Measurements from ENCODE around the gene TSSK3.

Gene TSSK3

DNA sequence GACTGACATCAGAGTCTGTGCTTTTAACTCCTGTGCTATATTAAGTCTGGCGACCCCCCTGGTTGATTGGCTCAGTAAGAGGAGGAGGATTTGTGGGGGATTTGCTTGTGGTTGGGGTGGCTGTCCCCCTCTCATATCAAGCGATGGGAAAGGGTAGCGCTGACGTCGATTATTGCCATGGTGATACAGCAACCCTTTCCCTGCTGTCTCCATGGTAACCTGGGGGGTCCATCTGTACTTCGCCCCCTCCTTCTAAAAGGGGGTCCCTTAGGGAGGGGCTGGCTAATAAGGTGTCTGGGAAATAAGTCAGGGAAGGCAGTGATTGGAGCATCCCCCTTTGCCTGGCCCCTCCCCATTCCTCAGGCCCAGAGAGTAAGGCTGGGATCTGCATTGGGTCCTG lies 4.7 kb upstream of the TSSK3 start:
- no peak for DNase-seq
- in situ Hi-C loops (cut with MboI; ENCODE audit: low pct_unique_long_range_greater_than_20kb, low sequenced_read_pairs) = no loop called here

- DNase-seq = no peak
- in situ Hi-C loops (cut with MboI; ENCODE audit: low pct_unique_long_range_greater_than_20kb, low sequenced_read_pairs) = no loop called here
Observed at GRCh38 chr1:32358435-32358834, 3.9 kb upstream of the TSSK3 start.

GRCh38 chr1:32361308-32361673 lies 1.0 kb upstream of the TSSK3 start:
- in situ Hi-C loops (cut with MboI; ENCODE audit: low pct_unique_long_range_greater_than_20kb, low sequenced_read_pairs) = no loop called here
- no peak for DNase-seq

DNA sequence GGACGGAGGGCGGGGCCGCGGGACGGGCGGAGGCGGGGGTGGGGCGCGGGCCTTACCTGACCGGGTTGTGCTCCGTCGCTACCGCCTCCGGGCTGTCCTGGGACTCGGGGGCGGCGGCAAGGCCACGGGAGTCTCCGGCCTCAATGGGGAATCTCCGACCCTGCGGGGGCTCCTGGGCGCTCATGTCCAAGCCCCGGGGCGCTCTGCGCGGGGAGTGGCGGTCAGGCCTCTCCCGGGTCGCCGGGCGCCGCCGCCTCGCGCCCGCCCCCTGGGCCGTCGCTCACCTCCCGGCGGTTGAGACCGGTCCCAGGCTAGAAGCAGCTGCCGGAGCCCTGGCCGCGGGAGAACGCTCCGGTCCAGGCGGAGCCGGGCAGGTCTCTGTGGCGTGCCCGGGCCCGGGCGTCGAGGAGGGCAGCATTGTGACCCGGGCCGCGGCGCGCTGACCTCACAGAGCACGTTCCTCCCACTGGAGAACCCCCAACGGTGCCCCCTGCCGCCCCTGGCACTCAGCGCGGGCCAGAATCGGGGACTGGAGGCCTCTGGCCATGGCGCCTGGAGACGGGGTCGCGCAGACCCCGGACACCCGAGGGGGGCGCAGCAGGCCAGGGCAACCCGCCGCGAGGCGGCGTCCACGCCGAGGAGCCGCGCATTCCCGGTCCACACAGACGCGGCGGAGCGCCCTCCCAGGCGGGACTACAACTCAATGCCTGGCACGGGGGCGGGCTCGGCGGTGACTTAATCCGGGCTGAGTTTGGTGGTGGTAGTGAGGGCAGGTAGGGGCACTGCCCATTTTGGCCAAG lies 465 bp upstream of the TSSK3 start:
- in situ Hi-C loops (cut with MboI; ENCODE audit: low pct_unique_long_range_greater_than_20kb, low sequenced_read_pairs) = no loop called here
- DNase-seq = no peak

DNA sequence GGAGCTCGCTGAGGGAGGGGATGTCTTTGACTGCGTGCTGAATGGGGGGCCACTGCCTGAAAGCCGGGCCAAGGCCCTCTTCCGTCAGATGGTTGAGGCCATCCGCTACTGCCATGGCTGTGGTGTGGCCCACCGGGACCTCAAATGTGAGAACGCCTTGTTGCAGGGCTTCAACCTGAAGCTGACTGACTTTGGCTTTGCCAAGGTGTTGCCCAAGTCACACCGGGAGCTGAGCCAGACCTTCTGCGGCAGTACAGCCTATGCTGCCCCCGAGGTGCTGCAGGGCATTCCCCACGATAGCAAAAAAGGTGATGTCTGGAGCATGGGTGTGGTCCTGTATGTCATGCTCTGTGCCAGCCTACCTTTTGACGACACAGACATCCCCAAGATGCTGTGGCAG lies 1.4 kb downstream of the TSSK3 start:
- no peak for DNase-seq
- in situ Hi-C loops (cut with MboI; ENCODE audit: low pct_unique_long_range_greater_than_20kb, low sequenced_read_pairs) = no loop called here

- no peak for DNase-seq
- in situ Hi-C loops (cut with MboI; ENCODE audit: low pct_unique_long_range_greater_than_20kb, low sequenced_read_pairs) = no loop called here
Observed at GRCh38 chr1:32364836-32365235, 2.5 kb downstream of the TSSK3 start.

- no peak for DNase-seq
- in situ Hi-C loops (cut with MboI; ENCODE audit: low pct_unique_long_range_greater_than_20kb, low sequenced_read_pairs) = no loop called here
Observed at GRCh38 chr1:32365445-32365844, 3.1 kb downstream of the TSSK3 start.

DNA sequence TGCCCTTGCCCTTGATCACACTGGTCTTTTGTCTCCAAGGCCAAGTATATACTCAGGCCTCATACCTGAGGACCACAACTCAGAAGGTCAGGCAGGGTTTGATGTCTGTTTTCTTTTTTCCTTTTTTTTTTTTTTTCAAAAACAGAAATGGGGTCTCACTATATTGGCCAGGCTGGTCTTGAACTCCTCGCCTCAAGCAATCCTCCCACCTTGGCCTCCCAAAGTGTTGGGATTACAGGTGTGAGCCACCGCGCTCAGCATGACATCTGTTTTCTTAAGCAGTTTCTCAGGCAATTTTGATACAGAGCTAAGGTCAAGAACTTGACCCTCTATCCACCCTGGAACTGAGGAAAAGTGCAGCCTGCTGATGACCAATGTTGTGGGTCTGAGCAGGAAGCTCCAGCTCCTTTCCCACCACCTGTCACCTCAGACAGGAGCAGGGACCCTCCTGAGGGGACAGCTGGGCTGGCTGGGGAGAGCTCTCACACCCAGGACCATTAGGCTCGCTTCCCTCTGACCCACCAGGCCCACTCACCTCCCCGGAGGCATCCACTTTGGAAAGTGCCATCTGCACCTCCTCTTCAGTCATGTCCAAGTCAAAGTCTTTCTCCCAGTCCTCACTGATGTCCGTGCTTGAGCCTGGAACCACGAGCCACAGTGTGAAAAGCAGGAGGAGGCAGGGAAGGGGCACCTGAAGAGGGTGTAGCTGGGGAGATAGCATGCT lies 5.7 kb downstream of the TSSK3 start:
- in situ Hi-C loops (cut with MboI; ENCODE audit: low pct_unique_long_range_greater_than_20kb, low sequenced_read_pairs) = no loop called here
- no peak for DNase-seq

DNA sequence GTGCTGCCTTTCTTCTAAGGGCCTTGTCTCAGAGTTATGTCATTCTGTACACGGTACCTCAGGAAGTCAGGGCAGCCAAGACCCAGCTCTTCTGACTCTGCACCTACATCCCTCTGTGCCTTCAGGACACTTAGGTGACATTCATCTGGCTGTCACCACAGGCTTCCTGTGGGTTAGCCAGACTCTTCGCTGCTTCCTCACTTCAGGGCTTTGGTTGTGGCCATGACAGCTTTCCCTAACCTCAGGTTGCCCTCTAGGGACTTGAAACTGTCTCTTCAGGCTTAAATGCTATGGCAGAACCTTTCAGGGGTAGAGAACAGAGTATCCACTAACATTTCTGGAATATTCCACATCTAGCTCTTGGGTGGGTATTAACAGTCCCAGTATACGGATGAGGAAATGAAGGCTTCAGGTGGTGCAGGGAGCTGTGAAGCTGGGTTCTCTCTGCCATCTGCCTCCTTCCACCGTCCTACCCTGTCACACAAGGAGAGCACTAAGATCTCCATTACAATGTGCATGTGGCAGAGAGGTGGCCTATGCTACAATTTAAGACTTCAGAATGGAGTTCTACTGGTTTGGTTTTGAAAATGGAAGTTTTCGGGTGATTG lies 9.9 kb downstream of the TSSK3 start:
- peak; percentile 86 for DNase-seq
- in situ Hi-C loops (cut with MboI; ENCODE audit: low pct_unique_long_range_greater_than_20kb, low sequenced_read_pairs) = no loop called here

DNA sequence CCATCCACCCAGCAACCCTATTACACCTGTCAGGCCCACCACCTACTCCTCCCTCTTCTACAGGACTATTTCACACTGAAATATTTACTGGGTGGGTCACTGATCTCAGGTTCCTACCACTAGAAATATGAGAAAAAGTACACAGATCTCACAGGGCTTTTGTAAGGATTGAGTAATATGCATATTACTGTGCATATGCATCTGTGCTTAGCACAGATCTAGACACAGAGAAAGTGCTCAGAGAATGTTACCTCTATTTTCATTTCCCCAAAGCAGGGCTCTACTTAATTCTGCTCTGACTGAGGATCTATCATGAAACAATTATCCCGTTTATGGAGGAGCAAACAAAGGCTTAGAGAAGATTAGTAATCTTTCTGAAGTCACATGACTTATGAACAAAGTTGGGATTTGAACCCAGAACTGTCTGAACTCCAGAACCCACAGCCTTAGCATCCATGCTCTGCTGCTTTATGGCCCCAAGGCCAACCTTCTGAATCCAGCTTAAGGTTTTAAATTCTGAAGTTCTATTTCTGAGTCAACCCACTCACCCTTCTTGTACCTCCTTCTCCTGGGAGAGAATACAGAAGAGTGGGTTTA lies 11.8 kb downstream of the TSSK3 start:
- DNase-seq = no peak
- in situ Hi-C loops (cut with MboI; ENCODE audit: low pct_unique_long_range_greater_than_20kb, low sequenced_read_pairs) = no loop called here

DNA sequence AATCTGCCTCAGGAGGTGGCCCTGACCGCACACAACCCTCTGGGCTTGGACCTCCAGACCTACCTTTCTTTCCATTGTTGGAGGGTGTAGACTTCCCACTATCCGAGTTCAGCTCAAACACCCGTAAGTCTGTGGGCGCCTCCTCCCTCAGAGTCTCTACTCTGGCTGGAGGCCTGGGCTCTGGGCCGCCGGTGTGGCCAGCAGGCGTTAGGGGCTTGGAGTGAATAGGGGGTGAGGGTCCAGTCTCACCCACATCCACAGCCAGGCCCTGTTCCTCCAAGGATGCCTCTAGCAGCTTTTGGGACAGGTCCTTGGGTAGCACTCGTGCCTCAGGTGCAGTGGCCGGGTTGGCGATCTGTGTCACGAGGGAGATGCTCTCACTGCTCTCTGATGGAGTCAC lies 13.9 kb downstream of the TSSK3 start:
- DNase-seq = no peak
- in situ Hi-C loops (cut with MboI; ENCODE audit: low pct_unique_long_range_greater_than_20kb, low sequenced_read_pairs) = no loop called here

DNA sequence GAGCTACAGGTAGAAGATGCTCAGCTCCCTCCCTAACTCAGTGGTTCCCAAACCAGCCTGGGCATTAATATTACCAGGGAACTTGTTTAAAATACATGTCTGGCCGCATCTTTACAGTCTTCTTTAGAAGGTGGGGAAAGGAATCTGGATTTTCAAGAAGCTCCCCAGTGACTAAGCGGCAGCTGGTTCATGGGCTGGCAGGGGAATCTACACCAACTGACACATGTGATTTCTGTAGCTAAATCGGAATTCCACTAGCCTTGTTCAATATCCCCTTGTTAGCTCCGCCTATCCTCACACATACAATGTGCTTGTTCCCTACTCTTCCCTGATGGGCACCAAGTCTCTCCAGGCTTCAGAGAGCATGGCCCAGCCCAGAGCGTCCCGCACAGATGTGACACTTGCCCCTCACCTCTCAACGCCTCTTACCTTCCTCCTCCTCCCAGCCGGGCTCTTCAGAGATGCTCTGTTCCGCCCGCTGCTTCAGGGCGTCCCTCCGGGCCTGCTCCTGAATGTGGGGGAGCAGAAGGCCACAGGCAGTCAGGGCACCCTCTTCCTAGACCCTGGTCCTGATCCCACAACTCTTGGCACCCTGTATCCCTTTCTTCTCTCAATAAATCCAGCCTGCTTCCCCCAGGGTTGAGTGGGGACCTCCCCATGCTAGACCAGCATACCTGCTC lies 15.3 kb downstream of the TSSK3 start:
- no peak for DNase-seq
- in situ Hi-C loops (cut with MboI; ENCODE audit: low pct_unique_long_range_greater_than_20kb, low sequenced_read_pairs) = no loop called here

DNA sequence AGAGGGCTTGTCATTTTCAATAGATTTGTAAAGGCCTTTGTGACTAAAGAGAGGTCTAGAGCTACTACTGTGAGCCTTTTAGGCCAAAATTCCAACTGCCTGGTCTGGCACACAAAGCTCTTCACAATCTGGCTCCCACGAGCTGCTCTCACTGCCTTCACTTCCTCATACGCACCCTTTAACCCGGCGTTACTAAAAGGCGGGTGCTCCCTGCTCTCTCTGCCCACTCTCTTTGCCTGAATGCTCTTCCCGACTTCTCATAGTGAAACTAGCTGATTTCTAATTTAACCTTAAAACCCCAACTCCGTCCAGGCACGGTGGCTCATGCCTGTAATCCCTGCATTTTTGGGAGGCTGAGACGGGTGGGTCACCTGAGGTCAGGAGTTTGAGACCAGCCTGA lies 17.7 kb downstream of the TSSK3 start:
- DNase-seq = no peak
- in situ Hi-C loops (cut with MboI; ENCODE audit: low pct_unique_long_range_greater_than_20kb, low sequenced_read_pairs) = no loop called here

GRCh38 chr1:32386676-32387392 lies 24.5 kb downstream of the TSSK3 start:
- DNase-seq = no peak
- in situ Hi-C loops (cut with MboI; ENCODE audit: low pct_unique_long_range_greater_than_20kb, low sequenced_read_pairs) = no loop called here

DNA sequence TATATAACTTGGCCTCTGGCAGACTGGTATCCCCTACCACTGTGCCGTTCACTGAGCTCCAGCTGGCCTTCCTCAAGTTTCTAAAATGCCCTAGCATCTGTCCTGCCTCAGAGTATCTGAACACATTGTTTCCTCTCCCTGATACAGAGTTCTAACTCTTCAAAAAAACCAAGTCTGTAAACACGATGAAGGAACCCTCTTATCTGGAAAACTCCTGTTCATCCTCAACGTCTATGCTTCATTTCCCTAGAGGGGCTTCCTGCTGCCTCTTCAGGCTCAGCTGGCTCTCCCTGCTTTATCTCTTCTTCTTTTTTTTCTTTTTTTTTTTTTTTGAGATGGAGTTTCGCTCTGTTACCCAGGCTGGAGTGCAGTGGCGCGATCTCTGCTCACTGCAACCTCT lies 26.3 kb downstream of the TSSK3 start:
- no peak for DNase-seq
- in situ Hi-C loops (cut with MboI; ENCODE audit: low pct_unique_long_range_greater_than_20kb, low sequenced_read_pairs) = no loop called here

DNA sequence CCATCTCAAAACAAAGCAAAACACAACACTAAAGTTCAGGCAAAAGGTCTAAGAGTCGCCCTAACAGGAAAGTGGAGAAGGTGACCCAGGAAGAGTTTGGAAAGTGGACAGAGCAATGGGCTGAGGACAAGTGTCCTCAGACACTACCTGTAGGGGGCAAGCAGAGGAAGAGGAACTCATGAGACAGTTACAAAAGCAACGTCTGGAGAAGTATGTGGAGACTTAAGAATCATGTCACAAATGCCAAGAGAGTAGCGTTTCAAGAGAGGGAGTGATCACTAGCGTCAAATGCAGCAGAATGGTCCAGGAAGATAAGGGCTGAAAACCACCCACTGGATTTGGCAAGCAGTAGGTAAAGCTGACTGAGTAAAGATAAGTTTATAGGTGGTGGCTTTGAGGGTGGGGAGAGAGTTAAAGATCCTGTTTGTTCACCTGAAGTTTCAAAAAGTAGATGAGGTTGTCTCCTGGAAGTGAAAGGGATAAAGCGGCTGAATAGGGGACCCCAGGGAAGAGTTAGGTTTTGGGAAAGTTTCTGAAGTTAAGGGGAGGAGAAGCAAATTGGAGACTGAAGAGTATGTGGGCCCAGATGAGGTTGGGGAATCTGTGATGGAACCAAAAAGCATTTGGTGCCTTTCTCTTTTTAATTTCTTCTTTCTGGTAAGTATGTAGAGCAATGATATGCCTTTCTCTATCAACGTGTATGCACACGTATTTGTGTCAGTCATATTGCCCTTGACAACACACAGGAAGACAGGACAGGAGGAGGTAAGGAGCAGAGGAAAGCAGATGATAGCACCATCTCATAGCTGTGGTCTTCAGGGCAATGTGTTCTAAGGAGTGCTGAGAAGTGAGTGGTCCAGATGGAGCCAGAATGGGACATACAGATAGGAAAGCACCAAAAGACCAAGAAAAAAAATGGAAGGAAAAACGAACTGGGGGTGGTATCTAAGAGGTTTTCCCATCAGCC lies 28.8 kb downstream of the TSSK3 start:
- in situ Hi-C loops (cut with MboI; ENCODE audit: low pct_unique_long_range_greater_than_20kb, low sequenced_read_pairs) = no loop called here

DNA sequence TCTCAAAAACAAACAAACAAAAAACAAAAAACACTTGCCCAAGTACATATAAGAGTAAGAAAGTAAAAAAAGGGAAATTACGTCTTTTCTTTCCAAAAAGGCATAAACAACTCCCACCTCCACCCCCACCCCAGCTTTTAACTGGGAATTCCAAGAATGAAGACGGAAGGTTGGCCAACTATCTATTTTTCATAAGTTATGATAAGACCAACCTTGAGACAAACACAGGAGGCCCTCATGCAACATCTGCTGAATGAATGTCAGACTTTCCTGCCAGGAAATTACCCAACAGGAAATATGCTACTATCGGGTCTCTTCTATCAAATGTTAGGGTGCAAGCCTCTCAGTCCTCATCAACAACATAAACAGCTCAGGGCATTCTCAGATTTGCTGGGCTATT lies 30.0 kb downstream of the TSSK3 start:
- in situ Hi-C loops (cut with MboI; ENCODE audit: low pct_unique_long_range_greater_than_20kb, low sequenced_read_pairs) = no loop called here

More for the DNA sequence above, 28.8 kb downstream of the TSSK3 start:
- no peak for DNase-seq

GRCh38 chr1:32393136-32393535 lies 30.8 kb downstream of the TSSK3 start:
- in situ Hi-C loops (cut with MboI; ENCODE audit: low pct_unique_long_range_greater_than_20kb, low sequenced_read_pairs) = no loop called here
- DNase-seq = no peak

More for the DNA sequence above, 30.0 kb downstream of the TSSK3 start:
- DNase-seq = peak; percentile 7

Data from KBM-7 (cell line).